H1 (cell line): ENCODE results near the gene ATP5PB. TPM values are rescaled to one million over a fixed set of nuclear protein-coding genes. Genes with fewer than 3 reads are reported as not detected.

Source experiments
- CTCF ChIA-PET: fragments of 300-600 bp; sonication (Branson Sonifier 250); formaldehyde crosslinking; loops from one replicate; lab custom pipeline; 2021; ENCODE audit not compliant: partially characterized antibody; lab: Charles Lee
- POLR2A ChIA-PET: fragments of 300-600 bp; sonication (Branson Sonifier 250); formaldehyde crosslinking; loops from one replicate; lab custom pipeline; 2021; ENCODE audit warnings: inconsistent platforms; ENCODE audit not compliant: partially characterized antibody; lab: Charles Lee
- DNase-seq, 2 experiments: peaks; one replicate each; pipeline versions ENCODE4 v3.0.0 to v3.0.0-alpha.2; 2010 to 2022; ENCODE audit warnings: low spot score in 2 of 2, low read depth in 1 of 2, mixed read lengths in 1 of 2
- FAIRE-seq: peaks from 2 replicates; lab custom pipeline; 2011; peaks lifted over from hg19 to GRCh38; lab: Jason Lieb, UNC
- H2AFZ ChIP-seq: 2 replicates; pipeline ENCODE4 v1.8.1; 2012; ENCODE audit warnings: low read length, inconsistent platforms
- H2AK5ac ChIP-seq: 2 replicates; pipeline ENCODE4 v1.6.1; 2013; ENCODE audit warnings: low read depth, low read length
- H2BK120ac ChIP-seq: replicated peaks from 2 replicates; pipeline ENCODE3; 2013; ENCODE audit warnings: low read depth, low read length, inconsistent platforms
- H2BK12ac ChIP-seq: 2 replicates; pipeline ENCODE4 v1.6.1; 2013; ENCODE audit warnings: low read depth, low read length
- H2BK15ac ChIP-seq: 2 replicates; pipeline ENCODE4 v1.6.1; 2013; ENCODE audit warnings: low read length
- H2BK20ac ChIP-seq: 2 replicates; pipeline ENCODE4 v1.6.1; 2013; ENCODE audit warnings: low read length
- H2BK5ac ChIP-seq: 2 replicates; pipeline ENCODE4 v1.6.1; 2013; ENCODE audit warnings: low read depth, low read length
- H3K14ac ChIP-seq: 2 replicates; pipeline ENCODE4 v1.6.1; 2013; ENCODE audit warnings: inconsistent platforms; ENCODE audit not compliant: insufficient read length
- H3K18ac ChIP-seq: 2 replicates; pipeline ENCODE4 v1.6.1; 2013; ENCODE audit warnings: low read length; ENCODE audit errors: extremely low read depth
- H3K23ac ChIP-seq: 2 replicates; pipeline ENCODE4 v1.6.1; 2013; ENCODE audit warnings: inconsistent platforms; ENCODE audit not compliant: insufficient read length
- H3K23me2 ChIP-seq: 2 replicates; pipeline ENCODE4 v1.6.1; 2013; ENCODE audit warnings: low read depth, low read length
- H3K27ac ChIP-seq: 2 replicates; pipeline ENCODE4 v1.6.1; 2011; ENCODE audit warnings: low read depth, low read length, inconsistent platforms
- H3K27me3 ChIP-seq, 4 experiments: replicated peaks in 1 of 4; 1 replicate in 1 of 4; 2 replicates in 3 of 4; pipeline versions ENCODE4 v1.6.1 to v1.8.1; 2011 to 2013; ENCODE audit warnings: low read length in 3 of 4, mild to moderate bottlenecking in 3 of 4, inconsistent platforms in 2 of 4, mixed read lengths in 2 of 4, moderate library complexity in 1 of 4; ENCODE audit not compliant: control insufficient read depth in 3 of 4, insufficient read depth in 3 of 4; ENCODE audit errors: extremely low read depth in 1 of 4
- H3K36me3 ChIP-seq, 4 experiments: 2 replicates each; pipeline versions ENCODE4 v1.6.1 to v1.8.1; 2011 to 2013; ENCODE audit warnings: mild to moderate bottlenecking in 4 of 4, low read length in 3 of 4, moderate library complexity in 2 of 4, control low read depth in 1 of 4, inconsistent platforms in 1 of 4; ENCODE audit not compliant: insufficient read depth in 4 of 4, control insufficient read depth in 2 of 4
- H3K4ac ChIP-seq: replicated peaks from 2 replicates; pipeline ENCODE3; 2013; ENCODE audit warnings: low read length, low read depth, mixed read lengths, inconsistent platforms; ENCODE audit not compliant: insufficient read length
- H3K4me1 ChIP-seq, 4 experiments: replicated peaks in 1 of 4; 1 replicate in 1 of 4; 2 replicates in 3 of 4; pipeline versions ENCODE4 v1.6.1 to v1.8.1; 2011 to 2013; ENCODE audit warnings: low read length in 3 of 4, inconsistent platforms in 2 of 4, mixed read lengths in 1 of 4; ENCODE audit not compliant: insufficient read depth in 4 of 4, control insufficient read depth in 3 of 4
- H3K4me2 ChIP-seq, 2 experiments: 2 replicates each; pipeline versions ENCODE4 v1.6.1 to v1.8.1; 2011 to 2013; ENCODE audit warnings: low read depth in 2 of 2, low read length in 2 of 2, control low read depth in 1 of 2, inconsistent platforms in 1 of 2, mild to moderate bottlenecking in 1 of 2; ENCODE audit not compliant: insufficient read depth in 1 of 2
- H3K4me3 ChIP-seq, 4 experiments: fragments of 200-600, 300-600 bp in 1 of 4; sonication (generic), shearing (Covaris generic), sonication (Bioruptor Twin) in 1 of 4; 2 replicates each; pipeline versions ENCODE4 v1.5.1 to v1.8.1; 2011 to 2016; ENCODE audit warnings: low read length in 4 of 4, low read depth in 3 of 4, control low read depth in 2 of 4, inconsistent platforms in 2 of 4, mild to moderate bottlenecking in 2 of 4, mixed read lengths in 1 of 4, moderate library complexity in 1 of 4; ENCODE audit not compliant: insufficient read depth in 2 of 4; ENCODE audit errors: extremely low read depth in 1 of 4
- H3K56ac ChIP-seq: replicated peaks from 2 replicates; pipeline ENCODE3; 2013; ENCODE audit warnings: low read depth, mild to moderate bottlenecking, mixed read lengths, low read length, inconsistent platforms; ENCODE audit not compliant: insufficient read length
- H3K79me1 ChIP-seq: 2 replicates; pipeline ENCODE4 v1.6.1; 2013; ENCODE audit warnings: low read depth, low read length, control low read depth
- H3K79me2 ChIP-seq, 2 experiments: 2 replicates each; pipeline versions ENCODE4 v1.6.1 to v1.8.1; 2012 to 2013; ENCODE audit warnings: low read length in 2 of 2, mild to moderate bottlenecking in 2 of 2, inconsistent platforms in 1 of 2; ENCODE audit not compliant: insufficient read depth in 2 of 2, control insufficient read depth in 1 of 2
- H3K9ac ChIP-seq, 4 experiments: replicated peaks in 1 of 4; 1 replicate in 1 of 4; 2 replicates in 3 of 4; pipeline versions ENCODE4 v1.6.1 to v1.8.1; 2011 to 2013; ENCODE audit warnings: low read depth in 3 of 4, low read length in 3 of 4, control low read depth in 2 of 4, mild to moderate bottlenecking in 2 of 4, moderate library complexity in 2 of 4, inconsistent platforms in 1 of 4; ENCODE audit errors: extremely low read depth in 1 of 4
- H3K9me3 ChIP-seq, 2 experiments: 2 replicates each; pipeline versions ENCODE4 v1.6.1 to v1.8.1; 2012 to 2013; ENCODE audit warnings: mild to moderate bottlenecking in 2 of 2, moderate library complexity in 2 of 2, control low read depth in 1 of 2, inconsistent platforms in 1 of 2, low read depth in 1 of 2, low read length in 1 of 2, mixed read lengths in 1 of 2; ENCODE audit not compliant: insufficient read depth in 2 of 2
- H4K20me1 ChIP-seq, 2 experiments: replicated peaks in 1 of 2; 2 replicates each; pipeline versions ENCODE3 to v1.8.1; 2011 to 2013; ENCODE audit warnings: inconsistent platforms in 2 of 2, low read length in 2 of 2, mild to moderate bottlenecking in 1 of 2; ENCODE audit not compliant: insufficient read depth in 2 of 2, control insufficient read depth in 1 of 2
- H4K5ac ChIP-seq: 2 replicates; pipeline ENCODE4 v1.6.1; 2013; ENCODE audit warnings: low read length, low read depth, mixed read lengths, inconsistent platforms; ENCODE audit not compliant: insufficient read length
- H4K8ac ChIP-seq: 2 replicates; pipeline ENCODE4 v1.8.0; 2013; ENCODE audit warnings: mild to moderate bottlenecking, moderate library complexity, low read length, inconsistent platforms; ENCODE audit not compliant: insufficient read depth; ENCODE audit errors: extremely low read depth
- H4K91ac ChIP-seq: replicated peaks from 2 replicates; pipeline ENCODE3; 2013; ENCODE audit warnings: low read length, mixed read lengths, inconsistent platforms; ENCODE audit not compliant: insufficient read length
- BACH1 ChIP-seq: IDR thresholded peaks from 2 replicates; pipeline ENCODE4 v1.6.1; 2012; ENCODE audit warnings: low read length, improper control_type of control experiment
- BCL11A ChIP-seq, 2 experiments: IDR thresholded peaks; one replicate each; pipeline ENCODE4 v1.6.1; 2011; ENCODE audit warnings: low read depth in 2 of 2, low read length in 2 of 2, mild to moderate bottlenecking in 2 of 2
- CBX8 ChIP-seq: fragments of 300-800, 300-1000 bp; sonication (generic); IDR thresholded peaks from 2 replicates; pipeline ENCODE4 v1.7.1; 2016; ENCODE audit warnings: low read depth, low read length, borderline replicate concordance
- POLR2A ChIP-seq, 2 experiments: IDR thresholded peaks; 1 replicate in 1 of 2; 2 replicates in 1 of 2; pipeline ENCODE4 v1.6.1; 2011; ENCODE audit warnings: low read depth in 2 of 2, low read length in 2 of 2, mild to moderate bottlenecking in 2 of 2; ENCODE audit errors: control extremely low read depth in 1 of 2
- SIX5 ChIP-seq: IDR thresholded peaks from 2 replicates; pipeline ENCODE4 v1.6.1; 2011; ENCODE audit warnings: mild to moderate bottlenecking, low read depth, low read length
- TBP ChIP-seq: IDR thresholded peaks from 2 replicates; pipeline ENCODE4 v1.6.1; 2011; ENCODE audit warnings: low read depth, low read length, improper control_type of control experiment
- TCF12 ChIP-seq: IDR thresholded peaks from 2 replicates; pipeline ENCODE4 v1.6.1; 2011; ENCODE audit warnings: low read depth, mild to moderate bottlenecking, low read length
- WGBS, 2 experiments: shearing (Covaris generic) in 1 of 2; methylation state at CpG; one replicate each; pipeline versions ENCODE4 v1.1.6 to v1.1.7; 2013 to 2015; ENCODE audit warnings: low lambda C conversion rate in 2 of 2, mixed read lengths in 2 of 2, inconsistent platforms in 1 of 2, low coverage in 1 of 2, missing lambda C conversion rate in 1 of 2; ENCODE audit not compliant: insufficient replicate concordance in 2 of 2, insufficient coverage in 1 of 2, insufficient read length in 1 of 2; ENCODE audit errors: extremely low coverage in 1 of 2, missing lambda C conversion rate in 1 of 2; 5-methylcytosine and 5-hydroxymethylcytosine counted together
- polyA plus RNA-seq, 7 experiments: library from polyadenylated mRNA; depleted of rRNA in 3 of 7; stranded (reverse) in 5 of 7; unstranded in 2 of 7; fragments of >200 nt in 5 of 7; fragments of 200-250 nt in 2 of 7; gene quantifications; 1 replicate in 5 of 7; 2 replicates in 1 of 7; 4 replicates in 1 of 7; pipeline versions ENCODE4 v1.2.1 to v1.2.3, GENCODE V29; 2011 to 2013; ENCODE audit warnings: missing spikeins in 2 of 7, mixed read lengths in 2 of 7
- total RNA-seq: library from RNA; stranded (reverse); fragmentation: NEBNext Ultra II Directional; extraction: Animal tissue kit (Norgen Biotek cat#: 25700); gene quantifications from 2 replicates; pipeline ENCODE4 v1.2.1, GENCODE V29; 2021
- TF ChIP-seq, protein P1 (sequence below): IDR thresholded peaks from 2 replicates; pipeline ENCODE4 v1.6.1; 2011; ENCODE audit warnings: low read length, improper control_type of control experiment

ATP5PB gene
- total and polyA plus RNA-seq, 2 of the 8 experiments (the other 6 are each of a cell fraction or from before 2014, with no cell fraction given) = 232 to 262 TPM

- H2BK12ac ChIP-seq = no peak overlapping the region
- H3K23me2 ChIP-seq = no peaks in the 10 kb centered on the region
- H3K23ac ChIP-seq = no peak overlapping the region
- no peaks in the 10 kb centered on the region for H4K20me1 ChIP-seq
- no peak overlapping the region for H2BK20ac ChIP-seq
- H2BK5ac ChIP-seq = no peak overlapping the region
- no peak overlapping the region for H3K14ac ChIP-seq
- H2AK5ac ChIP-seq = no peak overlapping the region
- no peak overlapping the region for H4K8ac ChIP-seq
- H3K4me3 ChIP-seq = no peak overlapping the region
- TF ChIP-seq POLR2A (IDR thresholded peaks at IDR 0.05; ENCODE audit: control extremely low read depth in 1 of 2, low read depth in 2 of 2, low read length in 2 of 2) (no peak), SIX5 (no peak), BCL11A (IDR thresholded peaks at IDR 0.05; ENCODE audit: low read depth in 2 of 2, low read length in 2 of 2) (no peak), TCF12 (no peak), BACH1 (no peak), CBX8 (no peak), TBP (no peak)
- TF ChIP-seq, protein P1, sequence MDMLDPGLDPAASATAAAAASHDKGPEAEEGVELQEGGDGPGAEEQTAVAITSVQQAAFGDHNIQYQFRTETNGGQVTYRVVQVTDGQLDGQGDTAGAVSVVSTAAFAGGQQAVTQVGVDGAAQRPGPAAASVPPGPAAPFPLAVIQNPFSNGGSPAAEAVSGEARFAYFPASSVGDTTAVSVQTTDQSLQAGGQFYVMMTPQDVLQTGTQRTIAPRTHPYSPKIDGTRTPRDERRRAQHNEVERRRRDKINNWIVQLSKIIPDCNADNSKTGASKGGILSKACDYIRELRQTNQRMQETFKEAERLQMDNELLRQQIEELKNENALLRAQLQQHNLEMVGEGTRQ = no peak
- H3K27ac ChIP-seq = no peak overlapping the region
- no peak overlapping the region for H3K56ac ChIP-seq
- H2BK120ac ChIP-seq = no peak overlapping the region
- no peak overlapping the region for H2AFZ ChIP-seq
- POLR2A ChIA-PET = interaction anchor here (0.8 to 1.9 kb wide), 3 partner anchors 16 to 24 kb away, joined by 3 to 7 read pairs (median 3); no protein-coding TSS in a partner anchor
- DNase-seq (no peak), FAIRE-seq (no peak)
- H3K18ac ChIP-seq = no peak overlapping the region
- no peaks in the 10 kb centered on the region for H3K36me3 ChIP-seq
- no peaks in the 10 kb centered on the region for H3K79me1 ChIP-seq
- H3K79me2 ChIP-seq = no peaks in the 10 kb centered on the region
- no peaks in the 10 kb centered on the region for H3K9me3 ChIP-seq
- no peak overlapping the region for H2BK15ac ChIP-seq
- no peak overlapping the region for H3K4ac ChIP-seq
- no peak overlapping the region for H4K91ac ChIP-seq
- H4K5ac ChIP-seq = no peak overlapping the region
- CTCF ChIA-PET = interaction anchor here (0.7 to 1.4 kb wide), 6 partner anchors 9 to 190 kb away, joined by 3 to 5 read pairs (median 4); no protein-coding TSS in a partner anchor
- H3K4me1 ChIP-seq = no peaks in the 10 kb centered on the region
- H3K27me3 ChIP-seq = no peaks in the 10 kb centered on the region
- WGBS, 2 experiments = 89% methylated on average over 2 of the region's 2 CpGs; no CpG with 5 or more reads in 1 of the 2 experiments
- H3K4me2 ChIP-seq = no peak overlapping the region
- H3K9ac ChIP-seq = no peak overlapping the region
These were observed 36.4 kb upstream of the ATP5PB start for GRCh38 chr1:111412839-111413238.
